HepG2 (cell line): ENCODE data around the gene AK9. TPM values are rescaled to one million over a fixed set of nuclear protein-coding genes. Genes with fewer than 3 reads are reported as not detected.

Source experiments
- ATAC-seq: fragments of 200-7000 bp; cut with Tn5 transposase; 3 replicates; pipeline ENCODE4 v1.9.1; 2020; ENCODE audit warnings: mild to moderate bottlenecking, moderate library complexity
- BruUV-seq: library from RNA; stranded (reverse); fragments of 400-500 nt; replicated peaks from 2 replicates; lab custom pipeline; 2021; lab: Mats Ljungman, UMichigan
- CTCF ChIA-PET: fragments of 300-600 bp; formaldehyde crosslinking; extraction: SDS; loops from one replicate; lab custom pipeline; 2021; ENCODE audit warnings: low total read pairs, inconsistent platforms, low intra/inter-chr PET ratio; lab: Yijun Ruan, JAX
- POLR2A ChIA-PET: fragments of 350-600 bp; sonication (Branson Sonifier 250); formaldehyde crosslinking; loops from one replicate; lab custom pipeline; 2020; ENCODE audit warnings: antibody characterized with exemption, inconsistent platforms; lab: Yijun Ruan, JAX
- DNase-seq: peaks from one replicate; pipeline ENCODE4 v3.0.0-alpha.2; 2015; ENCODE audit warnings: low spot score
- FAIRE-seq: peaks from 3 replicates; lab custom pipeline; 2011; peaks lifted over from hg19 to GRCh38; lab: Jason Lieb, UNC
- H2AFZ ChIP-seq: one replicate; pipeline ENCODE4 v1.6.1; 2011; ENCODE audit warnings: low read length, inconsistent platforms
- H3K27ac ChIP-seq: fragments of 300-600 bp; 3 replicates; pipeline ENCODE4 v1.8.0; 2011; ENCODE audit warnings: mixed run types, mild to moderate bottlenecking, mixed read lengths, low read length, inconsistent platforms; ENCODE audit not compliant: insufficient read depth; ENCODE audit errors: extremely low read length
- H3K27me3 ChIP-seq, 2 experiments: fragments of 200-600 bp in 1 of 2; 2 replicates in 1 of 2; 3 replicates in 1 of 2; pipeline versions ENCODE4 v1.6.0 to v1.8.0; 2011; ENCODE audit warnings: low read length in 2 of 2, mild to moderate bottlenecking in 2 of 2, moderate library complexity in 2 of 2, inconsistent platforms in 1 of 2; ENCODE audit not compliant: insufficient read depth in 2 of 2, control insufficient read depth in 1 of 2
- H3K36me3 ChIP-seq, 2 experiments: fragments of 200-600 bp in 1 of 2; replicated peaks in 1 of 2; 2 replicates in 1 of 2; 3 replicates in 1 of 2; pipeline versions ENCODE4 v1.5.1 to v1.8.0; 2011; ENCODE audit warnings: low read length in 2 of 2, inconsistent platforms in 1 of 2; ENCODE audit not compliant: insufficient read depth in 2 of 2, control insufficient read depth in 1 of 2
- H3K4me1 ChIP-seq: 2 replicates; pipeline ENCODE4 v1.5.1; 2012; ENCODE audit warnings: low read length, inconsistent platforms; ENCODE audit not compliant: insufficient read depth
- H3K4me2 ChIP-seq: 2 replicates; pipeline ENCODE4 v1.6.0; 2011; ENCODE audit warnings: low read depth, low read length, inconsistent platforms
- H3K4me3 ChIP-seq, 3 experiments: fragments of 200-600 bp in 1 of 3; sonication (generic), shearing (Covaris generic) in 1 of 3; replicated peaks in 1 of 3; 2 replicates each; pipeline ENCODE4 v1.5.1; 2011 to 2016; ENCODE audit warnings: low read length in 3 of 3, inconsistent platforms in 2 of 3, low read depth in 2 of 3, mild to moderate bottlenecking in 2 of 3, control low read depth in 1 of 3, mixed read lengths in 1 of 3; ENCODE audit not compliant: insufficient read depth in 1 of 3
- H3K79me2 ChIP-seq: one replicate; pipeline ENCODE4 v1.6.1; 2011; ENCODE audit warnings: low read length, inconsistent platforms; ENCODE audit not compliant: insufficient read depth
- H3K9ac ChIP-seq: 2 replicates; pipeline ENCODE4 v1.6.0; 2011; ENCODE audit warnings: mild to moderate bottlenecking, low read depth, low read length, inconsistent platforms; ENCODE audit not compliant: insufficient read depth
- H3K9me3 ChIP-seq: 2 replicates; pipeline ENCODE4 v1.5.1; 2012; ENCODE audit warnings: mild to moderate bottlenecking, low read length
- H4K20me1 ChIP-seq: 2 replicates; pipeline ENCODE4 v1.6.0; 2011; ENCODE audit warnings: inconsistent platforms, mild to moderate bottlenecking, low read length, moderate library complexity; ENCODE audit not compliant: insufficient read depth
- ARHGAP35 ChIP-seq: sonication (generic); formaldehyde crosslinking; IDR thresholded peaks from 2 replicates; pipeline ENCODE4 v1.9.0; 2022; ENCODE audit warnings: mild to moderate bottlenecking, inconsistent platforms, moderate library complexity, missing genetic modification reagents, borderline replicate concordance
- CAMTA2 ChIP-seq: sonication (generic); formaldehyde crosslinking; IDR thresholded peaks from 2 replicates; pipeline ENCODE4 v1.4.0; 2020; ENCODE audit warnings: mild to moderate bottlenecking, missing genetic modification reagents, borderline replicate concordance
- CCDC6 ChIP-seq: sonication (generic); formaldehyde crosslinking; IDR thresholded peaks from 2 replicates; pipeline ENCODE4 v1.8.1; 2022; ENCODE audit warnings: mild to moderate bottlenecking, missing genetic modification reagents, moderate library complexity
- FOXA1 ChIP-seq, 2 experiments: fragments of 450-650 bp in 1 of 2; sonication (generic) in 1 of 2; formaldehyde crosslinking in 1 of 2; IDR thresholded peaks; 2 replicates each; pipeline versions ENCODE4 v1.4.0 to v1.6.1; 2016 to 2020; ENCODE audit warnings: missing genetic modification reagents in 1 of 2
- HMGA1 ChIP-seq: sonication (generic); formaldehyde crosslinking; conservative IDR thresholded peaks from 2 replicates; pipeline ENCODE4 v1.4.0; 2020; ENCODE audit warnings: missing genetic modification reagents
- HNF4G ChIP-seq, 2 experiments: sonication (generic) in 1 of 2; formaldehyde crosslinking in 1 of 2; IDR thresholded peaks; 2 replicates each; pipeline versions ENCODE4 v1.4.0 to v1.6.1; 2011 to 2020; ENCODE audit warnings: borderline replicate concordance in 2 of 2, low read depth in 2 of 2, mild to moderate bottlenecking in 2 of 2, low read length in 1 of 2, missing genetic modification reagents in 1 of 2, moderate library complexity in 1 of 2
- RFX3 ChIP-seq: IDR thresholded peaks from 2 replicates; pipeline ENCODE4 v1.6.1; 2016; ENCODE audit warnings: missing biosample characterization, missing genetic modification reagents
- SMAD9 ChIP-seq: sonication (generic); formaldehyde crosslinking; IDR thresholded peaks from 2 replicates; pipeline ENCODE4 v1.5.1; 2020; ENCODE audit warnings: mild to moderate bottlenecking, missing genetic modification reagents
- SMC3 ChIP-seq: IDR thresholded peaks from 2 replicates; pipeline ENCODE4 v1.6.1; 2011; ENCODE audit warnings: low read length, improper control_type of control experiment
- STAG1 ChIP-seq: sonication (generic); formaldehyde crosslinking; IDR thresholded peaks from 2 replicates; pipeline ENCODE4 v1.4.0; 2020; ENCODE audit warnings: missing genetic modification reagents
- WIZ ChIP-seq: sonication (generic); formaldehyde crosslinking; IDR thresholded peaks from 2 replicates; pipeline ENCODE4 v1.5.1; 2020; ENCODE audit warnings: mild to moderate bottlenecking, missing genetic modification reagents
- ZNF569 ChIP-seq: sonication (generic); formaldehyde crosslinking; IDR thresholded peaks from 2 replicates; pipeline ENCODE4 v1.5.0; 2020; ENCODE audit warnings: mild to moderate bottlenecking, missing genetic modification reagents, moderate library complexity, borderline replicate concordance
- ZNF746 ChIP-seq: sonication (generic); formaldehyde crosslinking; IDR thresholded peaks from 2 replicates; pipeline ENCODE4 v1.8.0; 2022; ENCODE audit warnings: mild to moderate bottlenecking, missing genetic modification reagents
- WGBS: methylation state at CpG from one replicate; pipeline ENCODE4 v1.1.6; 2017; ENCODE audit warnings: low lambda C conversion rate; 5-methylcytosine and 5-hydroxymethylcytosine counted together
- in situ Hi-C: cut with HindIII; loops from 2 replicates; pipeline ENCODE4 v1.10.0; 2017; ENCODE audit warnings: low pct_unique_long_range_greater_than_20kb; ENCODE audit not compliant: extremely low pct_ligation_motif_present
- intact Hi-C: fragments of 100-400 bp; cut with micrococcal nuclease; formaldehyde crosslinking; loops from one replicate; pipeline ENCODE4 v1.10.0; 2022; ENCODE audit not compliant: unreplicated experiment
- polyA plus RNA-seq, 8 experiments: library from polyadenylated mRNA; depleted of rRNA in 3 of 8; stranded (reverse) in 7 of 8; unstranded in 1 of 8; fragments of >200 nt; fragmentation: Illumina TruSeq in 4 of 8; extraction: Trizol in 4 of 8; gene quantifications; 2 replicates each; pipeline versions ENCODE4 v1.2.1 to v1.2.3, GENCODE V29; 2011 to 2016; ENCODE audit warnings: low read depth in 4 of 8, missing spikeins in 1 of 8, mixed read lengths in 1 of 8; ENCODE audit not compliant: insufficient read depth in 1 of 8
- total RNA-seq, 5 experiments: library from RNA; depleted of rRNA; stranded (reverse); fragments of >200 nt; fragmentation: Illumina TruSeq; extraction: Trizol; gene quantifications; 2 replicates each; pipeline ENCODE4 v1.2.3, GENCODE V29; 2016; ENCODE audit warnings: low read depth in 1 of 5
- TF ChIP-seq, protein P1 (sequence below): sonication (generic); formaldehyde crosslinking; IDR thresholded peaks from 2 replicates; pipeline ENCODE4 v1.5.0; 2020; ENCODE audit warnings: mild to moderate bottlenecking, missing genetic modification reagents, moderate library complexity
- TF ChIP-seq, protein P2 (sequence below): sonication (generic); formaldehyde crosslinking; conservative IDR thresholded peaks from 2 replicates; pipeline ENCODE4 v1.4.0; 2020; ENCODE audit warnings: missing genetic modification reagents

Gene AK9
- total and polyA plus RNA-seq, 2 of the 13 experiments (the other 11 are each of a cell fraction or from before 2014, with no cell fraction given), result 3.2 to 4.8 TPM

DNA sequence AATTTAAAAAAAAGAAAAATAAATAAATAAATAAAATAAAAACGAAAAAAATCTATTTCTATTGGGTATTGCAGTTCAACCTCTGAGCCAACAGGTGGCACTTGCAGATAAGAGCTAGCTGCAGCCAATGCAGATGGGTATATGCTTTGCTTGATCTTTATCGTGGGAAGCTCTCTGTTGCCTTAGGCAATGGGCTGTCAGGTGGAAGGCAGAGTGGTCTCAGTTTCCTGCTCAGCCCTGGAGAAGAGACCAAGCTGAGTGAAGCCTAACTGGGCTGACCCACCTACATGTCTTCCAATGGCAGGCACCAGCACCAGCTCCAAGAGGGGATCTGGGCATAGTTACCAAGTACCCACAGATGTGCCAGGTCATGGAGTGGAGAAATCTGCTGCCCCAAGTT is 95.0 kb downstream of the AK9 start:
- Histone ChIP-seq H3K9me3 (peaks cover 10% of the 10 kb centered on the region; the same call in 1 of the 2 replicates), H2AFZ (no peak overlapping the region), H3K4me3 (no peak overlapping the region), H3K9ac (no peak overlapping the region), H3K4me1 (no peaks in the 10 kb centered on the region), H3K4me2 (no peak overlapping the region), H3K79me2 (no peaks in the 10 kb centered on the region), H3K27me3 (no peaks in the 10 kb centered on the region), H4K20me1 (no peaks in the 10 kb centered on the region), H3K27ac (no peak overlapping the region), H3K36me3 (no peaks in the 10 kb centered on the region)
- FAIRE-seq, result no peak
- WGBS, result 4% methylated on average over 2 of the region's 2 CpGs
- ATAC-seq, result peak; percentile 67
- TF ChIP-seq STAG1, result peak; percentile 67
- no peak for TF ChIP-seq FOXA1 (IDR thresholded peaks at IDR 0.05)
- TF ChIP-seq FOXA1 (CRISPR knock-in tag; IDR thresholded peaks at IDR 0.05), result no peak
- no peak for TF ChIP-seq SMAD9
- no peak for TF ChIP-seq HMGA1
- TF ChIP-seq ZNF746 (CRISPR knock-in tag), result no peak
- TF ChIP-seq, protein P1, sequence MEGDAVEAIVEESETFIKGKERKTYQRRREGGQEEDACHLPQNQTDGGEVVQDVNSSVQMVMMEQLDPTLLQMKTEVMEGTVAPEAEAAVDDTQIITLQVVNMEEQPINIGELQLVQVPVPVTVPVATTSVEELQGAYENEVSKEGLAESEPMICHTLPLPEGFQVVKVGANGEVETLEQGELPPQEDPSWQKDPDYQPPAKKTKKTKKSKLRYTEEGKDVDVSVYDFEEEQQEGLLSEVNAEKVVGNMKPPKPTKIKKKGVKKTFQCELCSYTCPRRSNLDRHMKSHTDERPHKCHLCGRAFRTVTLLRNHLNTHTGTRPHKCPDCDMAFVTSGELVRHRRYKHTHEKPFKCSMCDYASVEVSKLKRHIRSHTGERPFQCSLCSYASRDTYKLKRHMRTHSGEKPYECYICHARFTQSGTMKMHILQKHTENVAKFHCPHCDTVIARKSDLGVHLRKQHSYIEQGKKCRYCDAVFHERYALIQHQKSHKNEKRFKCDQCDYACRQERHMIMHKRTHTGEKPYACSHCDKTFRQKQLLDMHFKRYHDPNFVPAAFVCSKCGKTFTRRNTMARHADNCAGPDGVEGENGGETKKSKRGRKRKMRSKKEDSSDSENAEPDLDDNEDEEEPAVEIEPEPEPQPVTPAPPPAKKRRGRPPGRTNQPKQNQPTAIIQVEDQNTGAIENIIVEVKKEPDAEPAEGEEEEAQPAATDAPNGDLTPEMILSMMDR (CRISPR knock-in tag), result peak; percentile 44
- peak; percentile 41; the same call in 1 of the 2 replicates for TF ChIP-seq SMC3
- in situ Hi-C loops (no loop called here), intact Hi-C loops (loop anchor here (1.0 to 10.0 kb wide), 3 partner anchors 95 to 439 kb away; partner anchors contain the start of genes AK9 and FIG4)
- BruUV-seq, result no TSS peak
- CTCF ChIA-PET, result interaction anchor here (0.7 to 1.8 kb wide), 2 partner anchors 109 to 443 kb away, joined by 3 to 10 read pairs; no protein-coding TSS in a partner anchor
- DNase-seq, result peak; percentile 26
- POLR2A ChIA-PET, result no interaction called here

DNA sequence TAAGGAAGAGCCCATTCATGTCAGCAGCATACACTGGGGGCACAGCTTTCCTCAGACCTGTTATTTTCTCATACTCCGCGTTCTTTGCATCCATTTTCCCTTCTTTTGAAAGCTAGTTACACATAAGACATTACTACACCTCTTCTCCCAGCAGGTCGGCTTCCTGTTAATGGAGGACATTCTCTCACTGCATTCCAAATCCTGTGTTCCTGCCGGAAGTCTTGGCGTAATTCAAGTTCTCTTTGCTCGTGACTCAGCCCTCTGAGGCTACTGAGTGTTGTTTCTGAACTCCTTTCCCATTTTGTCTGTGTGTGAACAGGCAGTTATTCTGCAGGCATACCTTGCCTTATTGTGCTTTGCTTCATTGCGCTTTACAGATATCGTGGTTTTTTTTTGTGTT is 110.5 kb downstream of the AK9 start:
- WGBS, result 42% methylated on average over 8 of the region's 8 CpGs
- no peak overlapping the region for H3K4me3 ChIP-seq
- no peak overlapping the region for H2AFZ ChIP-seq
- no peak for ATAC-seq
- H3K4me1 ChIP-seq, result no peaks in the 10 kb centered on the region
- no peak overlapping the region for H3K4me2 ChIP-seq
- in situ Hi-C loops (no loop called here), intact Hi-C loops (no loop called here)
- ChIA-PET POLR2A (no interaction called here), CTCF (no interaction called here)
- DNase-seq, result no peak
- no peak overlapping the region for H3K9ac ChIP-seq
- H3K36me3 ChIP-seq, result no peaks in the 10 kb centered on the region
- no peaks in the 10 kb centered on the region for H3K27me3 ChIP-seq
- no TSS peak for BruUV-seq
- FAIRE-seq, result no peak
- no peaks in the 10 kb centered on the region for H4K20me1 ChIP-seq
- no peak overlapping the region for H3K27ac ChIP-seq
- no peaks in the 10 kb centered on the region for H3K9me3 ChIP-seq
- H3K79me2 ChIP-seq, result no peaks in the 10 kb centered on the region
- TF ChIP-seq HNF4G (IDR thresholded peaks at IDR 0.05; ENCODE audit: borderline replicate concordance, low read depth, low read length), result no peak
- TF ChIP-seq HNF4G (CRISPR knock-in tag; IDR thresholded peaks at IDR 0.05; ENCODE audit: borderline replicate concordance, low read depth), result no peak
- no peak for TF ChIP-seq CAMTA2
- no peak for TF ChIP-seq CCDC6
- TF ChIP-seq RFX3 (CRISPR knock-in tag), result no peak
- no peak for TF ChIP-seq ZNF569 (CRISPR knock-in tag)
- TF ChIP-seq ARHGAP35 (CRISPR knock-in tag), result no peak
- TF ChIP-seq WIZ (CRISPR knock-in tag), result no peak
- TF ChIP-seq, protein P2, sequence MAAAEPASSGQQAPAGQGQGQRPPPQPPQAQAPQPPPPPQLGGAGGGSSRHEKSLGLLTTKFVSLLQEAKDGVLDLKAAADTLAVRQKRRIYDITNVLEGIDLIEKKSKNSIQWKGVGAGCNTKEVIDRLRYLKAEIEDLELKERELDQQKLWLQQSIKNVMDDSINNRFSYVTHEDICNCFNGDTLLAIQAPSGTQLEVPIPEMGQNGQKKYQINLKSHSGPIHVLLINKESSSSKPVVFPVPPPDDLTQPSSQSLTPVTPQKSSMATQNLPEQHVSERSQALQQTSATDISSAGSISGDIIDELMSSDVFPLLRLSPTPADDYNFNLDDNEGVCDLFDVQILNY (CRISPR knock-in tag), result no peak
- TF ChIP-seq, all 625 proteins: peak for 0
